HL-60/S4 treated with retinoic acid at 250 ng/mL for 4 days and 3 days (cell line): ENCODE data around the gene TFE3.
"Not testable (repeated sequence)": the region's sequence is repeated elsewhere in the genome, so short reads cannot be mapped to it uniquely, and the experiment has no call there.

Experiments
- in situ Hi-C: fragments of 300-500 bp; cut with MboI; formaldehyde crosslinking; loops from 2 replicates; pipeline ENCODE4 v1.7.0; 2022; ENCODE audit warnings: low sequenced_read_pairs

Gene TFE3

GRCh38 chrX:49002091-49002935 lies 40.8 kb downstream of the TFE3 start, which contains the start of gene GRIPAP1:
GRIPAP1 (minus strand) TSS chrX:49002264; CDS start chrX:49002229, 35 bp downstream.
- in situ Hi-C loops, result no loop called here

DNA sequence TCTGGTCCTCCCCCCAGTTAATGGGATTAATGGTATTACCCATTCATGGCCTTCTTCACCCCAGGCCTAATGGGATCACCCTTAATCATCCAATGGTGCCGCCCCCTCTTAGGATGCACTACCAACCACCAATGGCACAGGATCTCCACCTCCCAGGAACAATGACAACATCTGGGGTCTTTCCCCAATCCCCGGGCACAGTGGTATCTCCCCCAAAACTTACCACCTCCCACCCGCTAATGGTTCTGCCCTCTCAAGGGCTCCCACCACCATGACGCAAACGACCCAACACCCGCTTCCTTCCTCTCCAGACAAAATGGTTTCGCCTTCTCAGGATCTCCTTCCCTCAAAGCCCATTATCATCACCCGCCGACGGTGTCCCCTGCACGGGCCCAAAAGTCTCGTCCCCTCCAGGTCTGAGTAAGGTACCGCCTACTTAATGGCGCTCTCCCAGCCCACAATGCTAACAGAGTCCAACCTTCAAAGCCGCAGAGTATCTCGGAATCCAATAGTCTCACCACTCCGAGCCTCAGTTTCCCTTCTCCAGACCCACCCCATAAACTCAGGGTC lies 41.6 kb downstream of the TFE3 start:
- in situ Hi-C loops, result no loop called here

GRCh38 chrX:49000636-49001035 lies 42.5 kb downstream of the TFE3 start:
- in situ Hi-C loops, result no loop called here

DNA sequence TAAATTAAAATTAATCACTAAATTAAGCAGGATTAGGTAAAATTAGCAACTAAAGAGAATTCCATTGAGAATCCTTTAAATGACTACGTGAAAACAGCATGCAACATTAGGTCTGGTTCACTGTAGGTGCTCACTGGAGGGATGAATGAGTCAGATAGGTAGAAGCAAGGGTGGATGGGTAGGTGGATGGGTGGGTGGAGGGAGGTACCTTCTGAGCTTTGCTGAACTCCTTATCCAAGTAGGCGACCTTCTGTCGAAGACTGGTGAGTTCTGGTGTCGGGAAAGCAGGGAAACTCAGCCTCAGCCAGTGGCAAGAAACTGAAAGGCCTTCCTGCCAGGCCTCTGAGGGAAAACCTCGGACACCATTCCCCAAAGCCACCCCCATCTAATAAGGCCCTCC lies 44.1 kb downstream of the TFE3 start:
- in situ Hi-C loops, result no loop called here

DNA sequence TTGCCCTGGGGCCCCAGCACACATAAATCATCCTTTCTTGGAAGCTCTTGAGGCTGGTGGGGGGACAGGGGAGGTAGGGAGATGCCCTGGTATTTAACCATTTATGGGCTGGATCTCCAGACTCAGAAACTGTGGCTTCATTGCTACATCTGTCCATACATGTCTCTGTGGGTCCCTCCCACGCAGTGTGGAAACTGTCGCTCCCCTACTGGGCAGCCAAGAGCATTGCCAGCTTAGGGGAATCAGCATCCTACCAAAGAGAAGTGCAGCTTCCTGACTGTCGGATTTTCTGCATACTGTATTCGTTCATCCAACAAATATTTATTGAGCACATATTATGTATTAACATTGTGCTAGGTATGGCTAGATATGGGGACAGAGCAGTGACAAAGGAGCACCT lies 44.8 kb downstream of the TFE3 start:
- in situ Hi-C loops, result no loop called here

DNA sequence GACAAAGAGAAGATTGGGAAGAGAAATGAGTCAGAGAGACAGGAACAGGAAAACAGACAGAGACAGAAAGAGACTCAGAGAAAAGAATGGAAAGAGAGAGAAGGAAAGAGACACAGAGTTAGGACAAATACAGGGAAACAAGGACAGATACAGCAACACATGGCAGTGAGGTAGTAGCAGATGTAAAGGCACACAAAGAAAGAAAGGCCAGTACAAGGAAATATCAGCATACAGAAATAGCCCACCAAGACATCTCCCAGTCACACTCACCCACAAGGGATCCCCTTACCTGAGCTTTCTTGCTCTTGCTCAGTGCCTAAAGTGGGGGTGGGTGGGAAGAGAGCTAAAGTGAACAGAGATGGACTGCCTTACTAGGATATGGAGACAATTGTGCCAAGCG lies 45.3 kb downstream of the TFE3 start:
- in situ Hi-C loops, result no loop called here

DNA sequence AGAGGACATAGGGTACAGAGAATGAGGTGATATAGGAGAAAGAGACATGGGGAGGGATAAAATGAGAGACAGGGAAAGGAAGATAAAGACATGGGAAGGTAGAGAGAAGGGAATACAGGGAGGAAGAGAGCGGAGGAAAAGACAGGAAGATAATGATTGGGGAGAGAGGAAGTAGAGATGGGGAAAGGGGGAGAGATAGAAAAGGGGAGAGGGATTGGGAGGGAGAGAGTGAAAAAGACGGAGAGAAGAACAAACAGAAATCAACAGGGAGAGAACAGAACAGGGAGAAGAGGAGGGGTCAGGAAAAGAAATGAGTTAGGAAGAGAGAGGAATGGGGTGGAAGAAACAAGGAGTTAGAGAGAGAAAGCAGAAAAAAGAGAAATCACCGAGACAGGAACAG lies 45.7 kb downstream of the TFE3 start:
- in situ Hi-C loops, result no loop called here

- in situ Hi-C loops, result no loop called here
Measured at GRCh38 chrX:48996969-48997368, 46.2 kb downstream of the TFE3 start.

GRCh38 chrX:48992341-48992740 lies 50.8 kb downstream of the TFE3 start:
- in situ Hi-C loops, result no loop called here

- in situ Hi-C loops, result no loop called here
Measured at GRCh38 chrX:48989483-48989882, 53.7 kb downstream of the TFE3 start.

DNA sequence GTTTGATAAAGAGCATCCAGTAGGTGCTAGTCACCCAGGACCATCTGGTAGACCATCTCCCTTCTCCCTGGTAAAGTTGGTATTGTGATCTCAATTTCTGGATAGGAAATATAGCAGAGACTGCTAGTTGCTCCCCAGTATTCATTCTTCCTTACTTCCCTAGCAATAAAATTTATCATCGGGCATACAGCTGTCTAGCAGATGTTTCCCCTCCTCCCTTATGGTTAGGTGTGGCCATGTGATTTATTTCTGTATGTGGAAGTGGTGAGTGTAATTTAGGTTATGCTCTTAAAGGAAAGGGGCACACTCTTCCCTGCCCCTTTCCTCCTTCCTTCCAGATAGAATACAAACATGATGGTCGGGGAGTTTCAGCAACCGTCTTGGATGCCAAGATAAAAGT lies 59.3 kb downstream of the TFE3 start:
- in situ Hi-C loops, result no loop called here

GRCh38 chrX:48983081-48983480 lies 60.1 kb downstream of the TFE3 start:
- in situ Hi-C loops, result no loop called here

DNA sequence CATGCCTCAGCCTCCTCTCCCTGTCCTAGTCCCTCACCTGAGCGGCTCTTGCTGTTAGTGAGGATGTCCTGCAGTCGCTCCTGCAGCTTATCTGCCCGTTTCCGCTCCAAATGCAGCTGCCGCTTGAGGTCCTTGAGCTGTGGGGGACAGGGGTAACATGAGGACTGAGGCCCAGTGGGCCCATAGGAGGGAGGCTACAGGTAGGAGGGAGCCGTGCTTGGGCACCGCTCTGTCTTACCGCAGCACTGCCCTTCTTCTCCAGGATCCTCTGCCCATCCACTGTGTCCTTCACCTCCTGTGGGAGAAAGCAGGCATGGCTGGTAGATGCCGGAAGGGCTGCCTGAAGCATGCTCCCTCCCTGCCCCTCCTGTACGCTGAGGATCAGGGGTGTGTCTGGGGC lies 62.0 kb downstream of the TFE3 start:
- in situ Hi-C loops, result no loop called here

GRCh38 chrX:48980341-48980740 lies 62.8 kb downstream of the TFE3 start:
- in situ Hi-C loops, result not testable (repeated sequence)
